ENCODE data around the gene SYTL3. TPM values are rescaled to one million over a fixed set of nuclear protein-coding genes. Genes with fewer than 3 reads are reported as not detected.

SYTL3 gene
- total and polyA plus RNA-seq, 9 of the 15 experiments (the other 6 are each of a cell fraction or from before 2014, with no cell fraction given): 0.04 to 0.46 (median 0.17) TPM; not detected in 1

GRCh38 chr6:158759966-158760617 lies 110.2 kb downstream of the SYTL3 start:
- no peak overlapping the region for H3K4me2 ChIP-seq (ENCODE audit: insufficient read depth, low read length)
- in situ Hi-C loops (cut with MboI): no loop called here
- H3K79me2 ChIP-seq (ENCODE audit: control insufficient read depth, insufficient read depth, low read length): no peaks in the 10 kb centered on the region
- H2AFZ ChIP-seq (ENCODE audit: low read depth, low read length): no peak overlapping the region
- 28% methylated on average over 7 of the region's 7 CpGs for WGBS (ENCODE audit: insufficient coverage, low coverage, missing lambda C conversion rate)
- 0 out of 4 replicates have a peak overlapping the region, but pooled peaks of 1 of the 2 experiments have one; percentile 2 for H3K9ac ChIP-seq (ENCODE audit: insufficient read depth in 1 of 2, low read depth in 2 of 2, low read length in 2 of 2)
- H3K4me3 ChIP-seq: no peak overlapping the region
- no peak overlapping the region for H3K27ac ChIP-seq (ENCODE audit: extremely low read depth, low read depth, low read length)
- no peaks in the 10 kb centered on the region for H3K9me1 ChIP-seq (ENCODE audit: control insufficient read depth, insufficient read depth, low read length)
- FAIRE-seq: no peak
- intact Hi-C loops (cut with micrococcal nuclease): no loop called here
- peaks cover 9% of the 10 kb centered on the region; the same call in 1 of the 2 replicates for H4K20me1 ChIP-seq (replicated peaks; ENCODE audit: control insufficient read depth, insufficient read depth, low read length)
- BruUV-seq (replicated peaks): no TSS peak
- no peak for ATAC-seq
- peaks cover 23 to 43% of the 10 kb centered on the region in 2 experiments; a peak in 4 of 5 replicates for H3K4me1 ChIP-seq (replicated peaks in 1 of 2; ENCODE audit: control insufficient read depth in 2 of 2, insufficient read depth in 2 of 2, low read length in 2 of 2)
- H3K36me3 ChIP-seq (ENCODE audit: control insufficient read depth, insufficient read depth, low read length): peaks cover 8% of the 10 kb centered on the region; the same call in 1 of the 3 replicates
- no peaks in the 10 kb centered on the region for H3K9me3 ChIP-seq (replicated peaks; ENCODE audit: control insufficient read depth, insufficient read depth, low read depth, low read length)
- ChIA-PET POLR2A (interaction anchor here (0.6 to 1.4 kb wide), 6 partner anchors 12 to 100 kb away, joined by 3 to 5 read pairs (median 4); no protein-coding TSS in a partner anchor), CTCF (ENCODE audit: low intra/inter-chr PET ratio) (no interaction called here)
- DNase-seq (ENCODE audit: extremely low read depth in 1 of 4, low spot score in 3 of 4): no peak
- H3K27me3 ChIP-seq (ENCODE audit: control insufficient read depth in 2 of 2, insufficient read depth in 2 of 2, low read length in 2 of 2): peaks cover 3 to 15% of the 10 kb centered on the region in 2 experiments; a peak in 2 of 5 replicates
- TF ChIP-seq LARP7 (IDR thresholded peaks at IDR 0.05): no peak
- no peak for TF ChIP-seq FOSL1 (tag; conservative IDR thresholded peaks at IDR 0.05)
- TF ChIP-seq RB1 (IDR thresholded peaks at IDR 0.05; ENCODE audit: low read depth): no peak
- no peak for TF ChIP-seq TEAD2 (tag; IDR thresholded peaks at IDR 0.05)
- TF ChIP-seq, protein P1, sequence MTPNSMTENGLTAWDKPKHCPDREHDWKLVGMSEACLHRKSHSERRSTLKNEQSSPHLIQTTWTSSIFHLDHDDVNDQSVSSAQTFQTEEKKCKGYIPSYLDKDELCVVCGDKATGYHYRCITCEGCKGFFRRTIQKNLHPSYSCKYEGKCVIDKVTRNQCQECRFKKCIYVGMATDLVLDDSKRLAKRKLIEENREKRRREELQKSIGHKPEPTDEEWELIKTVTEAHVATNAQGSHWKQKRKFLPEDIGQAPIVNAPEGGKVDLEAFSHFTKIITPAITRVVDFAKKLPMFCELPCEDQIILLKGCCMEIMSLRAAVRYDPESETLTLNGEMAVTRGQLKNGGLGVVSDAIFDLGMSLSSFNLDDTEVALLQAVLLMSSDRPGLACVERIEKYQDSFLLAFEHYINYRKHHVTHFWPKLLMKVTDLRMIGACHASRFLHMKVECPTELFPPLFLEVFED (CRISPR knock-in tag; conservative IDR thresholded peaks at IDR 0.05): no peak
- TF ChIP-seq PCBP1 (IDR thresholded peaks at IDR 0.05; ENCODE audit: low read depth, low read length, poor library complexity, severe bottlenecking): no peak
- TF ChIP-seq, protein P2, sequence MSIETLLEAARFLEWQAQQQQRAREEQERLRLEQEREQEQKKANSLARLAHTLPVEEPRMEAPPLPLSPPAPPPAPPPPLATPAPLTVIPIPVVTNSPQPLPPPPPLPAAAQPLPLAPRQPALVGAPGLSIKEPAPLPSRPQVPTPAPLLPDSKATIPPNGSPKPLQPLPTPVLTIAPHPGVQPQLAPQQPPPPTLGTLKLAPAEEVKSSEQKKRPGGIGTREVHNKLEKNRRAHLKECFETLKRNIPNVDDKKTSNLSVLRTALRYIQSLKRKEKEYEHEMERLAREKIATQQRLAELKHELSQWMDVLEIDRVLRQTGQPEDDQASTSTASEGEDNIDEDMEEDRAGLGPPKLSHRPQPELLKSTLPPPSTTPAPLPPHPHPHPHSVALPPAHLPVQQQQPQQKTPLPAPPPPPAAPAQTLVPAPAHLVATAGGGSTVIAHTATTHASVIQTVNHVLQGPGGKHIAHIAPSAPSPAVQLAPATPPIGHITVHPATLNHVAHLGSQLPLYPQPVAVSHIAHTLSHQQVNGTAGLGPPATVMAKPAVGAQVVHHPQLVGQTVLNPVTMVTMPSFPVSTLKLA (conservative IDR thresholded peaks at IDR 0.05): no peak
- TF ChIP-seq, protein P3, sequence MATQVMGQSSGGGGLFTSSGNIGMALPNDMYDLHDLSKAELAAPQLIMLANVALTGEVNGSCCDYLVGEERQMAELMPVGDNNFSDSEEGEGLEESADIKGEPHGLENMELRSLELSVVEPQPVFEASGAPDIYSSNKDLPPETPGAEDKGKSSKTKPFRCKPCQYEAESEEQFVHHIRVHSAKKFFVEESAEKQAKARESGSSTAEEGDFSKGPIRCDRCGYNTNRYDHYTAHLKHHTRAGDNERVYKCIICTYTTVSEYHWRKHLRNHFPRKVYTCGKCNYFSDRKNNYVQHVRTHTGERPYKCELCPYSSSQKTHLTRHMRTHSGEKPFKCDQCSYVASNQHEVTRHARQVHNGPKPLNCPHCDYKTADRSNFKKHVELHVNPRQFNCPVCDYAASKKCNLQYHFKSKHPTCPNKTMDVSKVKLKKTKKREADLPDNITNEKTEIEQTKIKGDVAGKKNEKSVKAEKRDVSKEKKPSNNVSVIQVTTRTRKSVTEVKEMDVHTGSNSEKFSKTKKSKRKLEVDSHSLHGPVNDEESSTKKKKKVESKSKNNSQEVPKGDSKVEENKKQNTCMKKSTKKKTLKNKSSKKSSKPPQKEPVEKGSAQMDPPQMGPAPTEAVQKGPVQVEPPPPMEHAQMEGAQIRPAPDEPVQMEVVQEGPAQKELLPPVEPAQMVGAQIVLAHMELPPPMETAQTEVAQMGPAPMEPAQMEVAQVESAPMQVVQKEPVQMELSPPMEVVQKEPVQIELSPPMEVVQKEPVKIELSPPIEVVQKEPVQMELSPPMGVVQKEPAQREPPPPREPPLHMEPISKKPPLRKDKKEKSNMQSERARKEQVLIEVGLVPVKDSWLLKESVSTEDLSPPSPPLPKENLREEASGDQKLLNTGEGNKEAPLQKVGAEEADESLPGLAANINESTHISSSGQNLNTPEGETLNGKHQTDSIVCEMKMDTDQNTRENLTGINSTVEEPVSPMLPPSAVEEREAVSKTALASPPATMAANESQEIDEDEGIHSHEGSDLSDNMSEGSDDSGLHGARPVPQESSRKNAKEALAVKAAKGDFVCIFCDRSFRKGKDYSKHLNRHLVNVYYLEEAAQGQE (IDR thresholded peaks at IDR 0.05; ENCODE audit: borderline replicate concordance): no peak
- TF ChIP-seq, protein P3 (CRISPR knock-in tag; IDR thresholded peaks at IDR 0.05; ENCODE audit: low read depth): no peak
- no peak for TF ChIP-seq PURB (CRISPR knock-in tag; IDR thresholded peaks at IDR 0.05; ENCODE audit: low read depth)
- no peak for TF ChIP-seq CSDE1 (IDR thresholded peaks at IDR 0.05)

Data from K562 (cell line).